Esophagus muscularis mucosa (tissue), 4 donors: ENCODE data around the gene TMTC3. TPM values are rescaled to one million over a fixed set of nuclear protein-coding genes. Genes with fewer than 3 reads are reported as not detected.

Experiments
- DNase-seq: peaks from one replicate; pipeline ENCODE4 v3.0.0-alpha.2; 2017; ENCODE audit errors: extremely low spot score
- H3K27ac ChIP-seq, 4 donors: fragments of 200-600 bp; sonication (generic); replicated peaks in 1 of 4; 1 replicate in 3 of 4; 2 replicates in 1 of 4; pipeline ENCODE4 v1.5.1; 2016 to 2019; ENCODE audit warnings: mild to moderate bottlenecking in 1 of 4
- H3K27me3 ChIP-seq, 4 donors: fragments of 200-600 bp; sonication (generic); one replicate each; pipeline versions ENCODE4 v1.5.1 to v1.6.0; 2016 to 2019
- H3K36me3 ChIP-seq, 4 donors: fragments of 200-600 bp; sonication (generic); one replicate each; pipeline ENCODE4 v1.5.1; 2016 to 2019
- H3K4me1 ChIP-seq, 4 donors: fragments of 200-600 bp; sonication (generic); one replicate each; pipeline ENCODE4 v1.5.1; 2016 to 2019
- H3K4me3 ChIP-seq, 4 donors: fragments of 200-600 bp; sonication (generic); 1 replicate in 2 of 4; 2 replicates in 2 of 4; pipeline ENCODE4 v1.5.1; 2016 to 2019; ENCODE audit warnings: mild to moderate bottlenecking in 4 of 4, moderate library complexity in 1 of 4
- H3K9me3 ChIP-seq, 4 donors: fragments of 200-600 bp; sonication (generic); 1 replicate in 3 of 4; 2 replicates in 1 of 4; pipeline ENCODE4 v1.5.1; 2016 to 2019
- CTCF ChIP-seq, 3 experiments: fragments of 200-600 bp in 2 of 3; fragments of 450-650 bp in 1 of 3; sonication (generic) in 2 of 3; IDR thresholded peaks; one replicate each; pipeline ENCODE4 v1.5.1; 2017 to 2019; ENCODE audit warnings: antibody characterized with exemption in 3 of 3, mild to moderate bottlenecking in 2 of 3, moderate library complexity in 1 of 3
- EP300 ChIP-seq: sonication (generic); formaldehyde crosslinking; IDR thresholded peaks from one replicate; pipeline ENCODE4 v1.6.1; 2017; ENCODE audit warnings: antibody characterized with exemption
- POLR2A ChIP-seq: fragments of 450-650 bp; IDR thresholded peaks from one replicate; pipeline ENCODE4 v1.6.1; 2017; ENCODE audit warnings: antibody characterized with exemption, moderate library complexity, mild to moderate bottlenecking, low read depth
- POLR2AphosphoS5 ChIP-seq, 2 donors: sonication (generic); formaldehyde crosslinking; IDR thresholded peaks; one replicate each; pipeline ENCODE4 v1.6.1; 2017; ENCODE audit warnings: antibody characterized with exemption in 2 of 2
- WGBS: methylation state at CpG from one replicate; pipeline ENCODE4 v1.1.5; 2018; 5-methylcytosine and 5-hydroxymethylcytosine counted together
- intact Hi-C: fragments of 100-400 bp; cut with DNase I; formaldehyde crosslinking; loops from one replicate; pipeline ENCODE4 v1.15.1; 2023
- total RNA-seq, 4 donors: library from RNA; depleted of rRNA; stranded (reverse); fragments of >200 nt; gene quantifications; one replicate each; pipeline versions ENCODE4 v1.1.0 to v1.2.1, GENCODE V29; 2016

The TMTC3 gene
- total RNA-seq: 10 to 100 TPM; 16.9 to 22.2 (median 18.3) TPM

GRCh38 chr12:88141774-88142609, at the start of gene TMTC3, which contains the start of gene CEP290:
Gene TMTC3 (plus strand): TSS chr12:88142307. CDS start chr12:88148316, 6,009 bp downstream.
Gene CEP290 (minus strand): TSS chr12:88142088. CDS start chr12:88141307, 781 bp downstream.
- peaks cover 0 to 14% (median 3%) of the 10 kb centered on the region in 4 donors for H3K36me3 ChIP-seq
- H3K4me1 ChIP-seq: peaks cover 4 to 37% (median 31%) of the 10 kb centered on the region in 4 donors
- TF ChIP-seq POLR2A (no peak), EP300 (no peak), CTCF (IDR thresholded peaks at IDR 0.05) (no peak), POLR2AphosphoS5 (IDR thresholded peaks at IDR 0.05) (peak; percentile 91 to 97)
- H3K4me3 ChIP-seq: peak within 1 kb of the TSS; percentile 80 to 86 (median 84)
- H3K27ac ChIP-seq: peak within 1 kb of the TSS; percentile 79 to 85 (median 80)
- intact Hi-C loops: loop anchor here (5.0 kb wide), 1 partner anchor 1565 kb away; the partner anchor contains the start of gene ATP2B1
- no peaks in the 10 kb centered on the region for H3K27me3 ChIP-seq
- no peaks in the 10 kb centered on the region for H3K9me3 ChIP-seq
- DNase-seq: peak; percentile 98
- WGBS: 0% methylated on average over 23 of the region's 49 CpGs

- H3K27ac ChIP-seq: no peak overlapping the region
- peaks cover 6 to 56% (median 17%) of the 10 kb centered on the region in 4 donors for H3K36me3 ChIP-seq
- intact Hi-C loops: no loop called here
- DNase-seq: no peak
- H3K27me3 ChIP-seq: no peaks in the 10 kb centered on the region
- H3K9me3 ChIP-seq: no peaks in the 10 kb centered on the region
- H3K4me3 ChIP-seq: no peak overlapping the region
- H3K4me1 ChIP-seq: no peaks in the 10 kb centered on the region
- TF ChIP-seq POLR2AphosphoS5 (IDR thresholded peaks at IDR 0.05): no peak
- no peak for TF ChIP-seq CTCF (IDR thresholded peaks at IDR 0.05)
- TF ChIP-seq POLR2A: no peak
- no peak for TF ChIP-seq EP300
These were observed 49.3 kb upstream of the TMTC3 start for GRCh38 chr12:88092771-88093170.

GRCh38 chr12:88093573-88093972, 48.5 kb upstream of the TMTC3 start:
- intact Hi-C loops: no loop called here

GRCh38 chr12:88108021-88108420, 34.1 kb upstream of the TMTC3 start:
- Histone ChIP-seq H3K36me3 (peaks cover 13 to 44% (median 27%) of the 10 kb centered on the region in 4 donors), H3K9me3 (no peaks in the 10 kb centered on the region), H3K27me3 (no peaks in the 10 kb centered on the region), H3K4me3 (no peak overlapping the region), H3K4me1 (no peaks in the 10 kb centered on the region), H3K27ac (no peak overlapping the region)
- DNase-seq: no peak
- intact Hi-C loops: no loop called here
- no peak for TF ChIP-seq POLR2AphosphoS5 (IDR thresholded peaks at IDR 0.05)
- no peak for TF ChIP-seq EP300
- no peak for TF ChIP-seq CTCF (IDR thresholded peaks at IDR 0.05)
- TF ChIP-seq POLR2A: no peak
- 91% methylated on average over 2 of the region's 2 CpGs for WGBS

More at GRCh38 chr12:88093573-88093972, 48.5 kb upstream of the TMTC3 start:
- 96% methylated on average over 4 of the region's 4 CpGs for WGBS
- TF ChIP-seq CTCF (IDR thresholded peaks at IDR 0.05): no peak
- TF ChIP-seq EP300: no peak
- TF ChIP-seq POLR2A: no peak
- no peak for TF ChIP-seq POLR2AphosphoS5 (IDR thresholded peaks at IDR 0.05)
- H3K4me3 ChIP-seq: no peak overlapping the region
- H3K36me3 ChIP-seq: peaks cover 9 to 58% (median 19%) of the 10 kb centered on the region in 4 donors
- H3K27me3 ChIP-seq: no peaks in the 10 kb centered on the region
- no peaks in the 10 kb centered on the region for H3K9me3 ChIP-seq
- H3K4me1 ChIP-seq: no peaks in the 10 kb centered on the region
- H3K27ac ChIP-seq: no peak overlapping the region
- no peak for DNase-seq
